Stimulated activated CD4-positive, alpha-beta T cell treated with anti-CD3 and anti-CD28 coated beads, TNF-alpha, amount 100 ng/mL, for 4 hours (primary cell): ENCODE results near the gene TXNIP.

ENCODE experiments used
- DNase-seq, 3 experiments: peaks; one replicate each; pipeline ENCODE4 v3.0.0-alpha.2; 2020; ENCODE audit warnings: low read depth in 3 of 3

TXNIP gene

DNA sequence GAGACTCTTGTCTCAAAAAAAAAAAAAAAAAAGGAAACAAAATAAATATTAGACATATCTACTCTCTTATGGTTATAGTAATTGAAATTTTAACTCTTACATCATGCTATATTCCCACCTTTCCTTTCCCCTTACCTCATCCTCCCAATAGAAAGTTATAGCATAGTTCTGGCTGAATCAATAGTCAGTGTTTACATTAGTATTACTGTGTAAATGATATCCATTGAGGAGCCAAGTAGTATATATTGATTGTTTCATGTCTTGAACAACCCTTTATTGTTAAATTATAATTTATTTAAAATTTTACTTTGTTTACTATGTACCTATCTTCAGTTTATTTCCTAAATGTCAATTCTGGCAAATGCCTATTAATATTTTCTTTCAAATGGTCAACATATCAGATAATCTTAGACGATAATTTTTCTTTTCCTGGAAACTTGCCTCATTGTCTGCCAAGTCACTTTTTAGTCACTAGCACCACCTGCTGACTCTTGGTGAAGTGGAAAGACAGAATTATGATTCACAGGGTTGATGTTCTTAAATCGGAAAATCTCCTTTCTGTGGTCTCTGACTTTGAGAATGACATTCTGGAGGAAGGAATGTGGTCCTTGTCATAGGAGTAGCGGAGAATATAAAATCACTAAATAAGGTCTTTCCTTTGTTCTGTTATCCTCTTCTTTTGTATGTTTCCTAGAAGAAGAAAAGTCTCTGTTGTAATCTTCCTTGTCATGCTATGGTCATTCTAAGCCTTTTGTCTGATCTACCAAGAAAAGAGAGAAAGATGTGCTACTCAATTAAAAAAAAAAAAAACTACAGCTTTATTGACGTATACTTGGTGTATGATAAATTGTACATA is 16.6 kb upstream of the TXNIP start:
- no peak for DNase-seq

DNA sequence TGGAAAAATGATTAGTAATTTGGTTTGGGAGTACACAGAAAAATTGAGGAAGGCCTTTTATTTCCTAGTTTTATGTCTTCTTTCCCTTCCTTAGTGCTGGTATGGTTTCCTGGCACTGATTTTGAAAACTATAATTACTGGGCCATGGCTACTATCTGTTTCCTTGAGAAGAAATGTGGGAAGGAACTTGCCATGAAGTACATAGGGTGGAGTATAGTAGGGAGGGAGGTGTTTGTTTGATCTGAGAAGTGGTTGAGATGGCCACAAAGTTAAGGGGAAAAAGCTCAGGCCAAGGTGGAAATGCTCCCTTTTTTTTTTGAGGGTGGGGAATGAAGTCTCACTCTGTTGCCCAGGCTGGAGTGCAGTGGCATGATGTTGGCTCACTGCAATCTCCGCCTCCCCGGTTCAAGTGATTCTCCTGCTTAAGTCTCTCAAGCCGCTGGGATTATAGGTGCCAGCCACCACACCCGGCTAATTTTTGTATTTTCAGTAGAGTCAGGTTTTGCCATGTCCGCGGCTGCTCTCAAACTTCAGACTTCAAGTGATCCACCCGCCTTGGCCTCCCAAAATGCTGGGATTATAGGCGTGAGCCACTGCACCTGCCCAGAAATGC is 13.9 kb upstream of the TXNIP start:
- DNase-seq: no peak

DNA sequence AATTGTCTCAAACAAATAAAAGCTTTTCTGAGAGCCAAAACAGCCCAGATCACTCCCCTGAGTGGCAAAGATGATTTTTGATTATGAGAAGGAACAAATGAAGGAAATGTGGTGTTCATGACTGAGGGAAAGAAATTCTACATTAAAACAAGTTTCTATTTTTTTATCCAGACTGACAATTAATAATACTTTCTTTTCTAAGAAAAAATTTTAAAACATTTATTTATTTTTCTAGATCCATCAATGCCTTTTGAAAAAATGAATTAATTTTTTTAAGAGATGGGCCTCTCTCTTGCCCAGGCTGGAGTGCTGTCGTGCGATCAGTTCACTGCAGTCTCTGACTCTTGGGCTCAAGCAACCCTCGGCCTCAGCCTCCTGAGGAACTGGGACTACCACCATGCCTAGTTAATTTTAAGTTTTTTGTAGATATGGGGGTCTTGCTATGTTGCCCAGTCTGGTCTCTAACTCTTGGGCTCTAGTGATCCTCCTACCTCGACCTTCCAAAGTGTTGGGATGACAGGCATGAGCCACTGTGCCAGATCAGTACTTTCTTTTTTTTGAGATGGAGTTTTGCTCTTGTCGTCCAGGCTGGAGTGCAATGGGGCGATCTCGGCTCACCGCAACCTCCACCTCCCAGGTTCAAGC is 11.2 kb upstream of the TXNIP start:
- DNase-seq: no peak

DNA sequence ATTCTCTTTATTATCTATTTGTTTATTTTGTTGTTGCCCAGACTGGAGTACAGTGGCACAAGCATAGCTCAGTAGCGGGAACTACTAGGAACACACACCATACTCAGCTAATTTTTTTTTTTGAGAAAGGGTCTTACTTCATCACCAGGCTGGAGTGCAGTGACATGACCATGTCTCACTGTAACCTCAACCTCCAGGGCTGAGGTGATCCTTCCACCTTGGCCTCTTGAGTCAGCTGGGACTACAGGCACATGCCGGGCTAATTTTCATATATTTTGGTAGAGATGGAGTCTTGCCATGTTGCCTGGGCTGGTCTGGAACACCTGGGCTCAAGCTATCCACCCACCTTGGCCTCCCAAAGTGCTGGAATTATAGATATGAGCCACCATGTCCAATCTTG is 5.3 kb upstream of the TXNIP start:
- no peak for DNase-seq

DNA sequence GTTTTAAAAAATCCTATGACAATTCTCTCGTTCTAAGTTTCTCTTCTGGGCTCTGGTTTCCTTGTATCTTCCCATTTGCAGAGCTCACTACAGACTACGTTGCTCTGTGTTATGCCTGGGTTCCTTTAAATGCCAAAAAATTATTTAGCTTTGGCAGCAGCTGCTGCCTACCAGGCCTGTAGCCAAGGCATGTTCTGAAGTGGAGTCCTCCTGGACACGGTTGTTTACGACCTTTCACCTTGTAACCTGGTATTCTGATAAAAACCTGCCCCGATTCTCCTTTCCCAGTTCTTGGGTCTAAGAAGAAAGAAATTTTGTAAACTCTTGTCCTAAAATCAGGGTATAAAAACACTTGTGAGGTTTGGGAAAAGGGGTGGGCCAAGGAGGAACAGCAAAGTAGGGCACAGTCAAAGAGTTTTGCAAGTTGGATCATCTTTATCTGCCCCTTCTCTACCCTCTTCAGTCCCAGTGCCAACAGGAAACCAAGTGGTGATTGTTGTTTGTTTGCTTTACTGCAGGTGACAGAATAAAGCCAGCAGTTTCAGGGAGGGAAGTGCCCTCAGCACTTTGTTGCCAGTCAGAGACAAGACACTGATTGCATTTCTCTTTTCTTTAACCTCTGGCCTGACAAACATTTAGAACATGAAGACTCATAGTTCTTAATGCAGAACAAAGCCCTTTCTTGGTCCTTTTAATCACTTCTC is 3.1 kb upstream of the TXNIP start:
- DNase-seq: no peak

DNA sequence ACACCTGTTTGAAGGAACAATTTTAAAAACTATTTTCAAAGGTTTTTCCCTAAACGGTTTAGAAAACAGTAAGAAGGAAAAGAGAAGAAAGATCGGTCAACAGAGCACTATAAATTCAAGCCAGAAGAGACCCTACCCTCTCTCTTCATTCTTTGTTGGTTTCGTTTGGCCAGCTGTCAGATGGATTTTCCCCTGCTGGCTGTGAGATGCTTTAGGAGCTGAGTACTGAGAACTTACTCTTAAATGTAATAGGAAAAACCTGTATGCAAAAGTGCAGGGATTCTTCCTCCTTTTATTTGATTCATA is 1.3 kb upstream of the TXNIP start:
- DNase-seq: no peak

DNA sequence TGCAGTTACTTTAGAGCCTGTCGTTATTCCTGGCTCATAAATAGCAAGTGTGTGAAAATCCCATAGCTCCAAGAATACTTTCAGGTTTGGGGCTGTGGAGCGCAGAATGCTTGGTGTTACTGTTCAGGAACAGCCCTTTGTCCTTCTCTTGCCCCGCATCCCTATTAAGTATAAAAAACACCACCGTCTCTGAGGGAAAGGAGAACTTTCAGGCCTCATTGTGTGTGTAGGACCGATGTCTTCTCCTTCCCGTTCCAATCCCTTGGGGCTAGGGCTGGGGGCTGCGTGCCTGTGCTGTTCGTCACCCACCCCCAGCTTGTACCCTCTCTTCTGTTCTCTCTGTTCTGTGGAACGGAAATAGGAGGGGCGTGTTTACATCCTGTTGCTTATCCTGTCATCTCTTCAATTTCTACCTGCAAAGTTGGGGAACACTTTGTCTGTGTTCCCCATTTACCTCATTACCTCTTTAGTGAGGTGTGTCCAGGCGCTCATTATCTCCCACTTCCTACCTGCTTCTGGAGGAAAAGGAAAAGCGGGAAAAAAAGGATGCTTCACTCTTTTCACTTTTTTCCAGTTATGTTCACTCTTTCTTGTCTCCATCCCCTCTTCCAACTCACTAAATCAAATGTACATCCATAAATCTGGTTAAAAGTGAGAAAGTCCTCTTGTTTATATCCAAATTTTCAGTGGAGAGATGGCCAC is 788 bp upstream of the TXNIP start:
- no peak for DNase-seq

DNA sequence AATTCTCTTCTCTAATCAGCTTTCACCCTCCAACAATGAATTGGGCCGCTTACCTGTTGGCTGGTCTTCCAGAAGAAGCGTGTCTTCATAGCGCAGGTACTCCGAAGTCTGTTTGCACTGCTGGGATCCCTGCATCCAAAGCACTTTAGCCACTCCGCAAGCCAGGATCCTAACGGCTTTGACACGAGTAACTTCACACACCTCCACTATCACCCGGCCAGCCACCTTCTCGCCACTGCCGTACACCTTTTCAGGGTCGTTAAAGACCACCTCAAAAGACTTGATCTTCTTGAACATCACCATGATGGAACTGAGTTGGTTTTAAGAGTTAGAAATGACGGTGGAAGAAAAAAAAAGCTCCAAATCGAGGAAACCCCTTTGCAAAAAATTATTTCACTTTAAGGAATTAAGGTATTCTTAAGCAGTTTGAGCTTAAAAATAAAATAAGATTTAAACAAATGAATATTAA is 381 bp downstream of the TXNIP start:
- no peak for DNase-seq

DNA sequence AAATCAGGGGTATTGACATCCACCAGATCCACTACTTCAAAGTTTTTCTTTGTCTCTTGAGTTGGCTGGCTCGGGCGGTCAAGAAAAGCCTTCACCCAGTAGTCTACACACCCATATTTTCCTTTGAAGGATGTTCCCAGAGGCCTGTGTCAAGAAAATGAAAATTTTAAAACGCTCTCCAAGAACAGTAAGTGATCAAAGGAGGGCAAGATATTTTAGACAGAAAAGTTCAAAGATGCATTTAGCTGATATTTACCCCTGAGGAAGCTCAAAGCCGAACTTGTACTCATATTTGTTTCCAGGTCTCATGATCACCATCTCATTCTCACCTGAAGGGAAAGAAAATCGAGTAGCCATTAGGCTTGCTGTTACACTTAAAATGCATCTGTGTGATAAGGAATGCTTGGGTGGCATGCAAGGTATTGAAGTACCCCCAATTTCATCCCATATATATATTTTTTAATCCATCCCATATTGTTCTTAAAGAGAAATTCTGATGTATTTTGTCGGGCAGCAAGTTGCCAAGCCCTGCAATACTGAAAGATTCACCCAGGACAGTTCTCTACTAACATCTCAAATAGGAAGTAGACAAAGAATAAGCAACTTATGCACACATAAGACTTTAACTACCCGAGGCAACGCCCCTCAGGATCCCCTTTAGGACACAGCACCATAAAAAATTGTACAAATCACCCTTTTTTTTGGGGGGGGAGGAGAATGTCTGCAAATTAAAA is 1.1 kb downstream of the TXNIP start:
- DNase-seq: no peak

DNA sequence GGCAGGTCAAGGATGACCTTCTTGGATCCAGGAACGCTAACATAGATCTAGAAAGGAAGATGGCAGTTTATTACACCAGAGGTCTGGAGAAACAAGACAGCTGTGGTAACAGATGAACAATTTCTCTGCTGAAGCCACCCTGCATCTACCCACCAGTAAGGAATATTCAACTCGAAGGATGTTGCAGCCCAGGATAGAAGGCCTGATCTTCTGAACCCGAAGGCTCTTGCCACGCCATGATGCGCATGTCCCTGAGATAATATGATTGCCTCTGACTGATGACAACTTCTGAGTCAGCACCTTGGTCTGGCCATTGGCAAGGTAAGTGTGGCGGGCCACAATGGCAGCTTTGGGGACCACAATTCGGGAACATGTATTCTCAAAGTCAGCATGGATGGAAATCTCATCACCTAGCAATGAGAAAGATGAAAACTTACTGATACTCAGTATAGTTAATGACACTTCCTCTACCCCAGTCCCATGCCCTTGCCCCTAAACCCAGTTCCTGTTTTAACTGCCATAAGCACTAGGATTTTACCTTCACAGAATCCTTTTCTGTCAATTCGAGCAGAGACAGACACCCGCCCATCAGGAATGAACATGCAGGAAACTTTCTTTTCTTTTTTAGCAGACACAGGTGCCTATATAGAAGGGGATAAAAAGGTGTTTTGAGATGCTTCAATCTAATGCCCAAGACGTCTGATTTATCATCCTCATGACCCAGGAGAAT is 1.8 kb downstream of the TXNIP start:
- no peak for DNase-seq

DNA sequence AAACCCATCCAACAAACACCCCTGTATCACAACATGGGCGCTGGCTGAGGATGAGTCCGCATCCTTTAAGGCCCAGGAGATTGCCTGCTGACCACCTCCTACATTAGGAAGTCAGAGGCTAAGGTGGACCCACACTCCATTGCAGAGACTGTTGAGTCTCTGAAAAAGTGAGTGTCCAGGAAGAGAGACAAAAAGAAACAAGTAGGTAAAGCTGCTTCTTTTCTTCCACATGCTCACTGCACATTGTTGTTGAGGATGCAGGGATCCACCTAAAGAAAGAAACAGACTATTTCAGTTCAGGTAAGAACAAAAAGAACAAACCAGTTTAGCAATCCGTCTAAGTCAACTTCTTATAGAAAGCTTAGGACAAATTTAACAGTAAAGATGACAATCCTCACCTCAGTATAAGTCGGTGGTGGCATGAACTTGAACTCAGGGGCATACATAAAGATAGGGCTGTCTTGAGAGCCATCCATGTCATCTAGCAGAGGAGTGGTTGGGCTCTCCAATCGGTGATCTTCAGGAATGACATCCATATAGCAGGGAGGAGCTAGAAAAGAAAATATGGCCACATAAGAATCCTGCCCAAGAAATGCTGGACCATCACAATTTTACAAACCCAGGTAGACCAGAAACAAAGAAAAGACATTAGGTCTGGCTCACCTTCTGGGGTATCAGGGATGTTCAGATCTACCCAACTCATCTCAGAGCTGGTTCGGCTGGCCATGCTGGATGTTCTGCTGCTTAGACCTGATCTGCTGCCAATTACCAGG is 2.6 kb downstream of the TXNIP start:
- no peak for DNase-seq

DNA sequence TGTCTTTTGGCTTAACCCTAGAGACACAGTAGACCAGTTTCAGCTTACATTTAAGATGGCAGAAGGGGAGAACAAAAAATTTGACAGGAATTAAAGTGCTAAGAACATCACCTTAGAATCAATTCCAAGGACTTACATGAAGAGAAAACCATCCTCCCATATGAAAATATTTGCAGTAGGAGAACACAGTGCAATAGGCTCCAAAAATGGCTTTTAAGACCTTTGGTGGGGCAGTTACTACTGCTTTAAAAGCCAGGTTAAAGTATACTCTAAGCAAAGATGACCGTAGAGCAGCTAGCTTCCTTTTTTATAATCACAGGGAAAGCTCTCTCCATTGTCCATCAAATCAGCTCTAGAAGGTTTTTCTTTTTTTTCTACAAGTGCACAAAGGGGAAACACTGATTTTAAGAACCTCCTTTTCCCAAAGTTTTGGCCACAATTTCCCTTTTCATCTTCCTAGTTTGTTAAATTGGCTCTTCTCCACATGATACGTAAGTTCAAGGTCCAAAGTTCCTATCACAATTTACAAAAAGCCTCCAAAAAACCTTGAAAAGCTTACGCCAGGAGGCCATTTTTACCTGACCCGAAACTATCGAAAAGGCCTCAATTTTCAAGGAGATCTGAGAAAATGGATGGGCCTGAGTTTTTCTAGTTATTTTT is 3.3 kb downstream of the TXNIP start:
- no peak for DNase-seq

DNA sequence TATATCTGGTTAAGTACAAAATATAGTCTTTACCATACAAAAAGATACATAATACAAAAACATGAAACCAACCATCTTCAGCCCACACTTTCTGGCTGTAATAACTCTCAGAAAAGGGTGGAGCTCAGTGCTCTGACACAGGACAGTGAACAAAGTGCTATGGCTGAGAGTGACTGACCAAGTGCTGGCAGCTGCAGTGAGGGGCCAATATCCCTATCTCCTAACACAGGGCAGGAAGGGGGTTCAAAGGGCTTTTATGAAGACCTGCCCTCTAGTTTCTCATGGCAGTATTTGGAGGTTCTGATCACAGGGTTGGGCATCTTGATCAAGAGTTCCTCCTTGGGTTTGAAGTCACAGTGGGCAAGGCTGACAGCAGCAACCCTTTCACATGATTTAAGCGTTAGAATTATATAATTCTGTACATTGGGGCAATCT is 3.9 kb downstream of the TXNIP start:
- no peak for DNase-seq

DNA sequence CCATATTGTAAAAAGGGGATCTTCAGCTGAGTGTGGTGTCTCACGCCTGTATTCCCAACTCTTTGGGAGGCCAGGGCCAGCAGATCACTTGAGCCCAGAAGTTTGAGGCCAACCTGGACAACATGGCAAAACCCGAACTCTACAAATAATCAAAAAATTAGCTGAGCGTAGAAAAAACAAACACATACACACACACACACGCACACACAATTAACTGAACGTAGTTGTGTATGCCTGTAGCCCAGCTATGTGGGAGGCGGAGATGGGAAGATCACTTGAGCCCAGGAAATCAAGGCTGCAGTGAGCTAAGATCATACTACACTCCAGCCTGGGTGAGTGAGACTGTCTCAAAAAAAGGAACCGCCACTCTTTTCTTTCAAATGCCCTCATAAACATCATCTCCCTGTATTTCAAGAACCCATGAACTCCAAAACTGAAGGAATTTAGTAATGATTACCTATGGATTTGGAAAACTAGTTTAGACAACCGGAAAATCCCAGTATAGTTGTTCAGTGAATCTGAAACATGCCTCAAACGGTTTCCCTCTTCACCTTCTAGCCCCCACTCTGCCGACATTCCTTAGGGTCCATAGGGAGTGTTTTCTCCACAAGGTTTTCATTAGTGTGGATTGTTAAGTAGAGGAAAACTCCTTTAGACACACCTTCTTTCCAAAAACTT is 4.5 kb downstream of the TXNIP start:
- no peak for DNase-seq

DNA sequence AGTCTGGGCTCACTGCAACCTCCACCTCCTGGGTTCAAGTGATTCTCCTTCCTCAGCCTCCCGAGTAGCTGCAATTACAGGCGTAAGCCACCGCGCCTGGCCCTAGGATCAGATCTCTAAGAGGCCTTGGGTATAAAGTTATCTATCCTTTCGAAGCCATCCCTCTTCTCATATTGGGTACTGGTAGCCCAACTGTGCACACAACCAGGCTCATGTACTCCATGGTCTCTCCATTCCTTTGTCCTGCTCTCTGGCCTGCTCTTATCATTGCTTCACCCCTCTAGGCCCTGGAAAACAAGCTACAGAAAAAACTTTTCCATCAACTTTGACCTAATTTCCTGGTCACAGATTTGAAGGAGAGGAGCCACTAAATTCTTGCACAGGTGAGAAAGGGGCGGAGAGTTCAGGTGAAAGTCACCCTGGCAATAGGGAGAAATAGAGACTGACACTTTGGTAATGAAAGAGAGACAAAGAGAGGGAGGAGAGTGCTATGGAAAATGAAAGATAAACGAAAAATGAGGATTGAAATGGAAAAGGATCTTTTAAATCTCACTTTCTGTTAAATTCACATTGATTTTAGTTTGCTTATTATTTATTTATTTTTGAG is 6.0 kb downstream of the TXNIP start:
- no peak for DNase-seq

DNA sequence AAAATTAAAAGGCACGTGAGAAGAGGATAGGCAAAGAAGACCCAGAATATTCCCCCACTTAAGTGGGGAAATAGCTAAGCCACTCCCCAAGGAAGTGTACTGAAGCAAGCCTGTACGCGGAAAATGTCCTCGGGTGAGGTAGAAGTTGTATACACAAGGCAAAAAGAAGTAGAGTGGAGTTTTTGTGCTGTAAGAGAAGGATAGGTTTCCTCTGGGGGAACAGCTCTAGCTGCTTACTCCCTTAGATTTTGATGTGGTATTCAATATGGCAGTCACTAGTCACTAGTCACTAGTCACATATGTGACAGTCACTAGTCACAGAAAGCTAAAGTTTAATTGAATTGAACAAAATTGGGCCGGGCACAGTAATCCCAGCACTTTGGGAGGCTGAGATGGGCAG is 7.6 kb downstream of the TXNIP start:
- DNase-seq: no peak

DNA sequence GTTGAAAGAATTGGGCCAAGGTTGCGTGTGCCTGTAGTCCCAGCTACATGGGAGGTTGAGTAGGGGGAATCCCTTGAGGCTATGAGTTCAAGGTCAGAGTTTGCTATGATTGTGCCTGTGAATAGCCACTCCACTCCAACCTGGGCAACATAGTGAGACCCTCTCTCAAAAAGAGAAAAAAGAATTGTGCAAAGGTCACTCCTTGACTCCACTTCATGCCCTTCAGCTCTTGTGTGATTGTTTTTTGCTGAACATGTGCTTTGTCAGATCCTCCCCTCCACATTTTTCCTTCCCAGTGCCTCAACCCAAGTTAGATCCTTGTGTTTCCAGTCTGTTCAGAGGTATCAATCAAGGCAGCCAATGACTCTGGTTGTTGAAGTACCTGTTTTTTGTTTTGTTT is 8.5 kb downstream of the TXNIP start:
- no peak for DNase-seq

DNA sequence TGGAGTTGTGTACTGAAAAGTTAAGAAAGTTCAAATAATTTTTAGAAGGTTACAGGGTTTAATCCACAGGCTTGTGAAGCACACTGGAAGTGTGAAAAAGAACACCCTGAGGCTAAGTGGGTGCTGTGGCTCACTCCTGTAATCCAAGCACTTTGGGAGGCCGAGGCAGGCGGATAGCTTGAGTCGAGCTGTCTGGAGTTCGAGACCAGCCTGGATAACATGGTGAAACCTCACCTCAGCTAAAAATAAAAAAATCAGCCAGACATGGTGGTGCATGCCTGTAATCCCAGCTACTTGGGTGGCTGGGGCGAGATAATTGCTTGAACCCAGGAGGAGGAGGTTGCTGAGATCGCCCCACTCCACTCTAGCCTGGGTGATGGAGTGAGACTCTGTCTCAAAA is 9.8 kb downstream of the TXNIP start:
- no peak for DNase-seq
